IPS-NIHi7 (cell line): Measurements from ENCODE around the gene ZNF532.
"Not testable (repeated sequence)": the region's sequence is repeated elsewhere in the genome, so short reads cannot be mapped to it uniquely, and the experiment has no call there.

Experiments
- DNase-seq: peaks from one replicate; pipeline ENCODE4 v3.0.0; 2012; ENCODE audit warnings: mixed read lengths; ENCODE audit errors: extremely low spot score

The ZNF532 gene

GRCh38 chr18:58850786-58851469 lies 13.7 kb upstream of the ZNF532 start:
- DNase-seq = no peak

DNA sequence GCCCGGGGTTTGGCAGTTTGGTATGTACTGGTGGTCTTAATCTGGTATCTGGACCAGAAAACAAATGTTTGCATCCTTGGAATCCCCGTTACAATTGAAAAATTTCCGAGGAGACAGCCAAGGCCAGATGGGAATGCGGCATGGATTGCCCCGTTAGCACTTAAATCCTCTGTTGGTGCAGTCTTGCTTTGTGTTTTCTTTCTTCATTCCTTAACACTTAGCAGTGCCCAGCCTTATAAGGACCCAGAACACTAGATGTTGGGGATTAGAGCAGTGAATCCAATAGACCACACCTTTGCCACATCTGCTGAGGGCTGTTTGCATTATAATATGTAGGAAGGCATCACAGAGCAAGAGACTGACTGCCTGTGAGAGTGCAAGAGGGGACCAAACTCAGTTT lies 12.8 kb upstream of the ZNF532 start:
- no peak for DNase-seq

GRCh38 chr18:58852629-58853028 lies 12.0 kb upstream of the ZNF532 start:
- no peak for DNase-seq

GRCh38 chr18:58853561-58853960 lies 11.1 kb upstream of the ZNF532 start:
- no peak for DNase-seq

DNA sequence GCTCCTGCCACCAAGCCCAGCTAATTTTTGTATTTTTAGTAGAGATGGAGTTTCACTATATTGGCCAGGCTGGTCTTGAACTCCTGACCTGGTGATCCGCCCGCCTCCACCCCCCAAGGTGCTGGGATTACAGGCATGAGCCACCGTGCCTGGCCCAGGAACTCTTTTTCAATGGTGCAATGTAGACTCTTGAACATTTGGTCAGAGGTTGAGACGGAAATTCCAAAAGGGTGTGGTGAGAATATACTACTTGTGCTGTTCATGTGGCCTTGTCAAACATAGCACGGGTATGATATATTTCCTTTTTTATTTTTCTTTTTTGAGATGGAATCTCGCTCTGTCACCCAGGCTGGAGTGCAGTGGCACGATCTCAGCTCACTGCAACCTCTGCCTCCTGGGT lies 9.2 kb upstream of the ZNF532 start:
- not testable (repeated sequence) for DNase-seq

- DNase-seq = no peak
Measured at GRCh38 chr18:58856881-58857280, 7.8 kb upstream of the ZNF532 start.

GRCh38 chr18:58858591-58859468 lies 5.8 kb upstream of the ZNF532 start:
- DNase-seq = no peak

DNA sequence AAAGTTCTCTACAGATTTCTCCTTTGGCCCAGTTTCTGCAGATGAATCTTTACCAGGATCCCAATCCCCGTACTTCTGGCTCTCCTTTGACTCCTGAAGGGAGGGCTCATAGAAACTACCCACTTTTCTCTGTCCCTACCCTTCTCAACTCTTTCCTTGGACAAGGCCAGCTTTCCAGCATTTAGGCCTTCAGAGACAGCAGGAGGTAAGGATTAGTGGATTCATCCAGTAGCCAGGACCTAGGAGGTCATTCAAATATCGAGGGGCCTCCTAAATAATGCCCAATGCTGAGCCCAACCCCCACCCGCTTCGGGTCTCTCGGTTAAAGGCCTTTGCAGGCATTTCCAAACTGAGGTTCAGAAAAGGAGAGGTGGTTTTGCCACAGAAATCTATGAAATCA lies 4.8 kb upstream of the ZNF532 start:
- no peak for DNase-seq

GRCh38 chr18:58860747-58861231 lies 3.9 kb upstream of the ZNF532 start:
- no peak for DNase-seq

DNA sequence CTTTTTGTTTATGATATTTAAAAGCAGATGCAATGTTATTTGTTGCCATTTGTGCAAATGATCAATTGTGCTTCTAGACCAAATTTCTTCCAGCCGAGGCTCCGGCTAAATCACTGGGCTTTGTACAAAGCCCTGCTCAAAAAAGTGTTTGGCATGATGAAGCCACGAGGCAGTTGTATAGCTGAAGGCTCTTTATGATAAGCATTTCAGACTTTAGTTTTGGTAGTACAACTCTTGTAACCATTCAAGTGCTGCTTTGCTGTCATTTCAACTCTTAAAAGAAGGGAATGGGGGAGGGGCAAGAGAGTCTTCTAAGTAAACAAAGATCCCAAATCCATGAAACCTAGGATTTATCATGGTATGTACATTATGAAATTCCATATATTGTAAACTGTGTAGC lies 3.3 kb upstream of the ZNF532 start:
- DNase-seq = no peak

- no peak for DNase-seq
Measured at GRCh38 chr18:58861861-58862301, 2.8 kb upstream of the ZNF532 start.

GRCh38 chr18:58862356-58862755 lies 2.3 kb upstream of the ZNF532 start:
- no peak for DNase-seq

DNA sequence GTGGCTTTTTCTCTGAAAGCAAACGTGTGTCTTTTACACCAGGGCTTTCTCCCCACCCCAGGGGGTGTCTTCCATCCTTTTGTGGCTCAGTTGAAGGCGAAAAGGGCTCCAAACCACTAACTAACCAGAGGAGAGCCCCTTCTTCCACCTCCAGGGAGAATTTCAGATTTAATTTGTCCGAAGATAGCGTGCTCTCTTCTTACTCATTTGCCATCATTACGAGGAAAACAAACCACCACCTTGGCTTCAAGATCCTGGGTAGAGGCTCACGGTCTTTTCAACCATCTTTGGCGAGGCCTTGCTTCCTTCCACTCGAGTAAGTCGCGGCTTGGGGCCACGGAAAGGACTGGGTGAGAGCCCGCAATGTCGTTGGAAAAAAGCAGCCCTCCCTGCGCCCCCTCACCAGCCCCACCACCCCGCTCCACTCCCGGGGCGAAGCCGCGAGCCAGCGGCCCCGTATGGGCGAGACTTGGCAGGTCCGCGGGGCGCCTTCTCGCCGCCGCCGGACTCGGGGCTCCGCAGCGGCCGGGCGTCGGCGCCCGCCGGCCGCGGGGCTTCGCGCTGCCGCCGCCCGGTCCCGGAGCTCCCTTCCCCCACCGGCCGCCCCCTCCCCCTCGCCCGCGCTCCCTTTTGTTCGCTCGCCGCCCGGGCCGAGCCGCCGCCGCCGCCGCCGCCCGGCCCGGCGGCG lies 1.7 kb upstream of the ZNF532 start:
- DNase-seq = no peak

DNA sequence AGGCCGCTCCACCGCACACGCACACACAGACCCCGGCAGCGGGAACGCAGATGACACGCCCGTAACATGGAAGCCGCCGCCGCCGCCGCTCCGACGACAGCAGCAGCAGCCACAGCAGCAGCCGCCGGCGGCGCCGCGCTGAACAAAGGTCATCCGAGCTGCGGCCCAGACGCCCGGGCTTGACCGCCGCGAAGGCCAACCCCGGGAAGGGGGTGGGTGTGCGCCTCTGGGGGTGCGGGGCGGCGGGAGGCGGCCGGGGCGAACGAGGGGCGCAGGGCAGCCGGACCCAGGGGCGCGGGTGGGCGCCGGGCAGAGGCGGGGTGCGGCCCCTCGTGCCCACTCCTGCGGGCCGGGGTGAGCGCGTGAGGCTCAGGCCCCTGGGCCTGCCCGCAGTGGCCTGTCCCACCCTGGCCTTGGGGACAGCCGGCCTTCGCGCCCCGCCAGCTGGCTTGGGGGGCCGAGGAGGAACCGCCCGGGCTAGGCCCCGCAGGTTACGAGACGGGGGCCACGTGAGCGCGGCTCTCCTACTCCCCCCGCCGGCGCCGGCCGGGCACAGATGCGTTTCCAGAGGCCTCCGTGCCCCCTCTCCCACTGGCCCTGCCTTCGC lies 1.0 kb upstream of the ZNF532 start:
- no peak for DNase-seq

- no peak for DNase-seq
Measured at GRCh38 chr18:58865033-58865590, 435 bp downstream of the ZNF532 start.

GRCh38 chr18:58865701-58866065 lies 1.0 kb downstream of the ZNF532 start:
- no peak for DNase-seq

GRCh38 chr18:58866066-58866772 lies 1.5 kb downstream of the ZNF532 start:
- DNase-seq = no peak

GRCh38 chr18:58866773-58867150 lies 2.1 kb downstream of the ZNF532 start:
- DNase-seq = no peak

DNA sequence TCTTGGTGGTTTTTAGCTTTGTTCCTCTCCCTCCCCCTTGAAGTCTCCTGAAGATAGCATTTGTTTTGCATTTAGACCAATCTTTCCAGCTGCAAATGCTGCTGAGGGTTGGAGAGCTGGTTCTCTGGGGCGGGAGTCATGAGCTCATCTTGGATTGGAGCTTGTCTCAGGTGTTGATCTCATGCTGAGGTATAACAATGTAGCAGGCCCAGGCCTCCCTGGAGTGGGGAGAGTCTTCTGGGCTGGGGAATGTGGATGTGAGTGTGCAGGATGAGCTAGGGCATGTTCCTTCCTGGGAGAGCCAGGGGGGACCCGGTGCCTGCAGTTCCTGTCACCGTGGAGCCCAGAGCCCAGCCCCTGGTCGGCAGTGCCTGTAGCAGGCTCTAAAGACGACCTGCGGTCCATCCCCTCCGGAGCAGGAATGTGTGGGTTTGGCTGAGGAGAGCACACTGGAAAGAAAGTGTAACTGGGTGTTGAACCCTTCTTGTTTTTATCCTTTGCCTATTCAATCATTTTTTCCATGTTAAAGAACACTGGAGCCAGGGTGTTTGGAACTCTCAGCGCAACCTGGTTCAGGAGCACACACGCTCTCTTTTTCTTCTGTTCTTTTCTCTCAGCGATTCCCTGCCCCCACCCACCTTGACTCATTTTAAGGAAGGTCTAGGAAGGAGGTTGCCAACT lies 2.7 kb downstream of the ZNF532 start:
- peak; percentile 84 for DNase-seq

- no peak for DNase-seq
Measured at GRCh38 chr18:58868440-58868839, 3.8 kb downstream of the ZNF532 start.

DNA sequence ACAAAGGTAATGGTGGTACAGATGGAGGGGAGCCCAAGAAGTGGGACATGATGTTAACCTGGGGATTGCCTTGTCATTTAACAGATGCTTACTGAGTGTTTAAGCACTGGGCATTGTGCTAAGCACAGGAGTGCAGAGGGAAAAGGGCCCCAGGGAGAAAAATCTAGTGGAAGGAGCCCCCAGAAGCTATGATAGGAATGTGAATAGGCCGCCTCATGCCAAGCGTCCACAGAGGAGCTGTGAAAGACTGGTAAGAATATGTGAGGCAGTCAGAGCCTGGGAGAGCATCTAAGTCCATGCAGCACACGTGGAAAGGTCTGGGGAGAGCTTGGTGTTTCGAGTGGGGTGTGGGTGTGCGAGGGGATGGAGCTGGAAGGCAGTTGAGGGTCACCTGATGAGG lies 5.5 kb downstream of the ZNF532 start:
- DNase-seq = no peak
